Right lobe of liver (tissue), 6 donors: ENCODE results near the gene NDUFS7. TPM values are rescaled to one million over a fixed set of nuclear protein-coding genes. Genes with fewer than 3 reads are reported as not detected.

Experiments used
- ATAC-seq, 4 donors: fragments of 200-7000 bp; cut with Tn5 transposase; one replicate each; pipeline ENCODE4 v1.9.1; 2020; ENCODE audit warnings: mild to moderate bottlenecking in 4 of 4, moderate library complexity in 4 of 4
- DNase-seq, 3 donors: peaks; one replicate each; pipeline ENCODE4 v3.0.0-alpha.2; 2020
- H3K27ac ChIP-seq, 3 donors: fragments of 200-600 bp; one replicate each; pipeline ENCODE4 v1.8.0; 2022
- H3K27me3 ChIP-seq, 2 donors: fragments of 200-600 bp; one replicate each; pipeline ENCODE4 v1.8.0; 2022
- H3K36me3 ChIP-seq, 4 donors: fragments of 200-600 bp; sonication (generic) in 1 of 4; one replicate each; pipeline versions ENCODE4 v1.5.1 to v1.8.0; 2017 to 2022; ENCODE audit warnings: control low read depth in 1 of 4
- H3K4me1 ChIP-seq, 4 donors: fragments of 200-600 bp; sonication (generic) in 1 of 4; one replicate each; pipeline versions ENCODE4 v1.5.1 to v1.8.0; 2017 to 2022; ENCODE audit warnings: control low read depth in 1 of 4
- H3K4me3 ChIP-seq, 3 donors: fragments of 200-600 bp; one replicate each; pipeline ENCODE4 v1.8.0; 2022
- H3K9me3 ChIP-seq, 4 donors: fragments of 200-600 bp; sonication (generic) in 1 of 4; one replicate each; pipeline versions ENCODE4 v1.5.1 to v1.8.0; 2017 to 2022; ENCODE audit warnings: control low read depth in 1 of 4
- POLR2A ChIP-seq: fragments of 450-650 bp; IDR thresholded peaks from one replicate; pipeline ENCODE4 v1.6.1; 2017; ENCODE audit warnings: antibody characterized with exemption, mild to moderate bottlenecking
- WGBS: methylation state at CpG from one replicate; pipeline ENCODE4 v1.1.6; 2018; ENCODE audit warnings: low coverage, low lambda C conversion rate; ENCODE audit not compliant: insufficient coverage; ENCODE audit errors: missing lambda C conversion rate; 5-methylcytosine and 5-hydroxymethylcytosine counted together
- intact Hi-C, 2 donors: fragments of 100-400 bp; cut with DNase I; formaldehyde crosslinking; loops; one replicate each; pipeline versions ENCODE4 v1.11.2 to v1.14.1; 2022
- total RNA-seq, 6 experiments: library from RNA; depleted of rRNA in 2 of 6; stranded (reverse); fragments of >200 nt in 2 of 6; fragmentation: NEBNext Ultra II Directional in 3 of 6; extraction: Animal tissue kit (Norgen Biotek cat#: 25700) in 3 of 6; gene quantifications; one replicate each; pipeline versions ENCODE4 v1.1.0 to v1.2.4, GENCODE V29; 2016 to 2023
- TF ChIP-seq, protein P1 (sequence below), 4 donors: fragments of 200-600 bp in 3 of 4; fragments of 450-650 bp in 1 of 4; IDR thresholded peaks; one replicate each; pipeline versions ENCODE4 v1.5.1 to v1.8.0; 2016 to 2022; ENCODE audit warnings: antibody characterized with exemption in 4 of 4, mild to moderate bottlenecking in 2 of 4
- donor health status: DM: no; HTN: yes; CAD: no.
- donor health status: DM: no; HTN: no; CAD: no.
- donor health status: DM: no; HTN: no; CAD: no.
- donor health status: DM: no; HTN: yes; CAD: no.
- donor health status: DM: no; HTN: yes; CAD: no.

The NDUFS7 gene
- total RNA-seq, 6 experiments from 2014 or later: 70.1 to 210 (median 85.0) TPM

DNA sequence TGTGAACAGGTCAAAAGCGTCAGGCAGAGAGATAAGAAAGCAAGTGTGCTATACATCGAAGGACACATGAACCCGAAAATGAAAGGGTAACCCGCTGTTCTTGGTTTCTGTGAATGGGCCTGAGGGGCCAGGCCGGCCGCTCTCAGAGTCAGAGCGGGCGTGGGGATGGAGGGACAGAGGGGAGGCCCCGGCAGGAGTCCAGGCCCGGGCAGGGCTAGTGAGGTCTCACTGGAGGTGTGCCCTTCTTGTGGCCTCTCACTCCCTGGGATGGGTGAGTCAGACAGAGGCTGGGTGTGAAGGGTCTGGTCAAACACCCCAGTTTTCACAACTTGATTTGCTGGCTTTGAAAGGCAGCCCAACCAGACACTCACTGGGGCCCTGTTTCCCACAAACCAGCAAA lies 17.4 kb upstream of the NDUFS7 start:
- no peak overlapping the region for H3K27ac ChIP-seq
- DNase-seq: peak in 1 of 3 donors; percentile 37
- no peaks in the 10 kb centered on the region for H3K9me3 ChIP-seq
- TF ChIP-seq, protein P1, sequence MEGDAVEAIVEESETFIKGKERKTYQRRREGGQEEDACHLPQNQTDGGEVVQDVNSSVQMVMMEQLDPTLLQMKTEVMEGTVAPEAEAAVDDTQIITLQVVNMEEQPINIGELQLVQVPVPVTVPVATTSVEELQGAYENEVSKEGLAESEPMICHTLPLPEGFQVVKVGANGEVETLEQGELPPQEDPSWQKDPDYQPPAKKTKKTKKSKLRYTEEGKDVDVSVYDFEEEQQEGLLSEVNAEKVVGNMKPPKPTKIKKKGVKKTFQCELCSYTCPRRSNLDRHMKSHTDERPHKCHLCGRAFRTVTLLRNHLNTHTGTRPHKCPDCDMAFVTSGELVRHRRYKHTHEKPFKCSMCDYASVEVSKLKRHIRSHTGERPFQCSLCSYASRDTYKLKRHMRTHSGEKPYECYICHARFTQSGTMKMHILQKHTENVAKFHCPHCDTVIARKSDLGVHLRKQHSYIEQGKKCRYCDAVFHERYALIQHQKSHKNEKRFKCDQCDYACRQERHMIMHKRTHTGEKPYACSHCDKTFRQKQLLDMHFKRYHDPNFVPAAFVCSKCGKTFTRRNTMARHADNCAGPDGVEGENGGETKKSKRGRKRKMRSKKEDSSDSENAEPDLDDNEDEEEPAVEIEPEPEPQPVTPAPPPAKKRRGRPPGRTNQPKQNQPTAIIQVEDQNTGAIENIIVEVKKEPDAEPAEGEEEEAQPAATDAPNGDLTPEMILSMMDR (IDR thresholded peaks at IDR 0.05): no peak
- no peak for TF ChIP-seq POLR2A
- H3K4me1 ChIP-seq: peaks cover 0 to 4% (median 0%) of the 10 kb centered on the region in 4 donors
- no peaks in the 10 kb centered on the region for H3K27me3 ChIP-seq
- WGBS: 89% methylated on average over 4 of the region's 10 CpGs
- H3K4me3 ChIP-seq: no peak overlapping the region
- ATAC-seq: no peak
- intact Hi-C loops: loop anchor here in 1 of 2 donors (10.0 kb wide), 1 partner anchor 71 kb away; no protein-coding TSS in a partner anchor
- peaks cover 0 to 84% (median 38%) of the 10 kb centered on the region in 4 donors for H3K36me3 ChIP-seq

DNA sequence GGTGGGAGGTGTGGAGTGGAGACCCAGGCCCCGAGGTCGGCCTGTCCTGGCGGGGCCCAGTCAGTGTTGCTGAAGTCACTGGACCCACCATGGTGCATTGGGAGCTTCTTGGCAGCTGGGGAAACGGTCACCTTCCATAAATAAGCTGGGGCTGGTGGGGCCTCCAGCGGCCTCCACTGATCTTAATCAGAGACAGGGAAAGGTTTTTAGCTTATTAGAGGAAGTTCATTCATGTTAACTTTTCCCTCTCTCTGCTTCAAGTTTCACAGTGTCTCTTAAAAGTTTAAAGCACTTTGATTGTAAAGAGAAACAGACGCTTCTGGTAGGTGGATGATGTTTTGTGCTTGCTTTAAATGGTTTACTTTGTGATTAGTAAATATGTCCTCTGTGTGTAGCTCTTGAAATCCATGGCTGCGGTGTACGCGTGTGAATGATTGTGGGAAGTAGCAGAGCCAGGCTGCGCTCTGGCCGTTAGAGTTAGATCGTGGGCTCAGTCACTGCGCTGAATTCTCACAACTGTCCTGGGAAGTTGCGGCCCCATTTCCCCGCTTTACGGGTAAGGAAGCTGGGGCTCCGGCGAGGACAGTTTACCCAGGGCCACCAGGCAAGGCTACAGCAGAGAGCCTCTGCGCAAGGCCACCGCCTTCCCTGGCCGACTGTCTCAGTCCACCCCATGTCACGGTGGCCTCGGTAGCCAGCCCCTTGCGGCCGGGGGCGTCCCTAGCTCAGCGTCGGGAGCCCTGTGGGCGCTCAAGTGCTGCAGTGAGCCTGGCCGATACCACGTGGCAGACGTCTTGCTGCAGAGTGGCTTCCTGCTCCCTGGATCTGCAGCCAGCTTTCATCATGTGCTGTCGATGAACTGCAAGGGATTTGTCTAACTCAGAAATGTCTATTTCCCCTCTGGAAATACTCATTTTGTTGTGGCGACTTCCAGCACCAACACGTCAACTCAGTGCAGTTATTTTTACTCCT lies 16.5 kb upstream of the NDUFS7 start:
- Histone ChIP-seq H3K9me3 (no peaks in the 10 kb centered on the region), H3K4me1 (peaks cover 0 to 7% (median 0%) of the 10 kb centered on the region in 4 donors), H3K36me3 (peaks cover 0 to 82% (median 38%) of the 10 kb centered on the region in 4 donors), H3K27me3 (no peaks in the 10 kb centered on the region), H3K4me3 (no peak overlapping the region), H3K27ac (no peak overlapping the region)
- TF ChIP-seq, protein P1 (IDR thresholded peaks at IDR 0.05): no peak
- no peak for TF ChIP-seq POLR2A
- intact Hi-C loops: loop anchor here in 1 of 2 donors (10.0 kb wide), 1 partner anchor 72 kb away; no protein-coding TSS in a partner anchor
- 79% methylated on average over 11 of the region's 35 CpGs for WGBS
- DNase-seq (peak in 1 of 3 donors; percentile 33), ATAC-seq (no peak)

- DNase-seq: no peak
Observed at GRCh38 chr19:1369214-1369805, 14.4 kb upstream of the NDUFS7 start.

More at GRCh38 chr19:1369214-1369805, 14.4 kb upstream of the NDUFS7 start:
- no peaks in the 10 kb centered on the region for H3K9me3 ChIP-seq
- H3K27ac ChIP-seq: no peak overlapping the region
- no peaks in the 10 kb centered on the region for H3K27me3 ChIP-seq
- intact Hi-C loops: loop anchor here in 1 of 2 donors (10.0 kb wide), 1 partner anchor 75 kb away; no protein-coding TSS in a partner anchor
- ATAC-seq: no peak
- no peak overlapping the region for H3K4me3 ChIP-seq
- WGBS: 100% methylated on average over 4 of the region's 18 CpGs
- H3K4me1 ChIP-seq: peaks cover 0 to 25% (median 10%) of the 10 kb centered on the region in 4 donors
- H3K36me3 ChIP-seq: peaks cover 0 to 74% (median 26%) of the 10 kb centered on the region in 4 donors
- TF ChIP-seq, protein P1 (IDR thresholded peaks at IDR 0.05): no peak
- TF ChIP-seq POLR2A: no peak
